HepG2 (cell line): Measurements from ENCODE around the gene RNF6. TPM values are rescaled to one million over a fixed set of nuclear protein-coding genes. Genes with fewer than 3 reads are reported as not detected.

Source experiments
- CREB3 ChIP-seq: sonication (generic); formaldehyde crosslinking; IDR thresholded peaks from 2 replicates; pipeline ENCODE4 v1.5.0; 2020; ENCODE audit warnings: missing genetic modification reagents
- EZH2 ChIP-seq: conservative IDR thresholded peaks from 2 replicates; pipeline ENCODE4 v1.6.1; 2012; ENCODE audit warnings: mild to moderate bottlenecking, low read depth, low read length, moderate library complexity
- FOXJ3 ChIP-seq: sonication (generic); formaldehyde crosslinking; IDR thresholded peaks from 2 replicates; pipeline ENCODE4 v1.4.0; 2020; ENCODE audit warnings: missing genetic modification reagents, mild to moderate bottlenecking, borderline replicate concordance
- SOX13 ChIP-seq, 3 experiments: fragments of 450-650 bp in 1 of 3; sonication (generic) in 1 of 3; formaldehyde crosslinking in 1 of 3; IDR thresholded peaks in 2 of 3; conservative IDR thresholded peaks in 1 of 3; 2 replicates each; pipeline versions ENCODE4 v1.5.0 to v1.6.1; 2016 to 2020; ENCODE audit warnings: antibody characterized with exemption in 1 of 3, mild to moderate bottlenecking in 1 of 3, missing compliant biosample characterization in 1 of 3, missing genetic modification reagents in 1 of 3, moderate library complexity in 1 of 3
- WIZ ChIP-seq: sonication (generic); formaldehyde crosslinking; IDR thresholded peaks from 2 replicates; pipeline ENCODE4 v1.5.1; 2020; ENCODE audit warnings: mild to moderate bottlenecking, missing genetic modification reagents
- ZFP82 ChIP-seq: sonication (generic); formaldehyde crosslinking; IDR thresholded peaks from 2 replicates; pipeline ENCODE4 v1.5.1; 2020; ENCODE audit warnings: mild to moderate bottlenecking, missing genetic modification reagents, borderline replicate concordance
- ZNF407 ChIP-seq: sonication (generic); formaldehyde crosslinking; IDR thresholded peaks from one replicate; pipeline ENCODE4 v1.5.1; 2020; ENCODE audit warnings: mild to moderate bottlenecking, missing genetic modification reagents; ENCODE audit errors: not compliant biosample characterization
- ZXDC ChIP-seq: sonication (generic); formaldehyde crosslinking; IDR thresholded peaks from 2 replicates; pipeline ENCODE4 v1.5.0; 2020; ENCODE audit warnings: mild to moderate bottlenecking, missing genetic modification reagents
- polyA plus RNA-seq, 8 experiments: library from polyadenylated mRNA; depleted of rRNA in 3 of 8; stranded (reverse) in 7 of 8; unstranded in 1 of 8; fragments of >200 nt; fragmentation: Illumina TruSeq in 4 of 8; extraction: Trizol in 4 of 8; gene quantifications; 2 replicates each; pipeline versions ENCODE4 v1.2.1 to v1.2.3, GENCODE V29; 2011 to 2016; ENCODE audit warnings: low read depth in 4 of 8, missing spikeins in 1 of 8, mixed read lengths in 1 of 8; ENCODE audit not compliant: insufficient read depth in 1 of 8
- total RNA-seq, 5 experiments: library from RNA; depleted of rRNA; stranded (reverse); fragments of >200 nt; fragmentation: Illumina TruSeq; extraction: Trizol; gene quantifications; 2 replicates each; pipeline ENCODE4 v1.2.3, GENCODE V29; 2016; ENCODE audit warnings: low read depth in 1 of 5
- TF ChIP-seq, protein P1 (sequence below): sonication (generic); formaldehyde crosslinking; IDR thresholded peaks from 2 replicates; pipeline ENCODE4 v1.4.0; 2020; ENCODE audit warnings: missing genetic modification reagents, low read depth, mild to moderate bottlenecking, borderline replicate concordance

The RNF6 gene
- total and polyA plus RNA-seq, 2 of the 13 experiments (the other 11 are each of a cell fraction or from before 2014, with no cell fraction given) = 14.6 to 36.8 TPM

- peak; percentile 39 for TF ChIP-seq ZNF407
- TF ChIP-seq CREB3 (CRISPR knock-in tag) = peak; percentile 88
- peak; percentile 68; the same call in 1 of the 2 replicates for TF ChIP-seq FOXJ3 (CRISPR knock-in tag)
- TF ChIP-seq ZXDC (CRISPR knock-in tag) = peak; percentile 66; the same call in 1 of the 2 replicates
- TF ChIP-seq, protein P1, sequence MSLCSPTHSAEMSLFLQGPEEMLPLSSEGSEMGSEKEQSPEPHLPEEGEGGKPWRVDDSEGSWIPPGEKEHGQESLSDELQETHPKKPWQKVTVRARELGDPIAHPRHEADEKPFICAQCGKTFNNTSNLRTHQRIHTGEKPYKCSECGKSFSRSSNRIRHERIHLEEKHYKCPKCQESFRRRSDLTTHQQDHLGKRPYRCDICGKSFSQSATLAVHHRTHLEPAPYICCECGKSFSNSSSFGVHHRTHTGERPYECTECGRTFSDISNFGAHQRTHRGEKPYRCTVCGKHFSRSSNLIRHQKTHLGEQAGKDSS (CRISPR knock-in tag) = peak; percentile 88
- no peak for TF ChIP-seq SOX13 (IDR thresholded peaks at IDR 0.05)
- peak in 1 of 2 experiments; percentile 52; a peak in 2 of 4 replicates for TF ChIP-seq SOX13 (CRISPR knock-in tag; conservative IDR thresholded peaks at IDR 0.05 in 1 of 2, IDR thresholded peaks at IDR 0.05 in 1 of 2)
- TF ChIP-seq EZH2 = no peak
- 0 out of 2 replicates have a peak, but pooled peaks have one; percentile 47 for TF ChIP-seq ZFP82 (CRISPR knock-in tag)
- TF ChIP-seq WIZ = peak; percentile 44; the same call in 1 of the 2 replicates
These were observed 35.8 kb downstream of the RNF6 start (continued) for GRCh38 chr13:26186118-26186870.
